ENCODE measurements around the gene WRNIP1. TPM values are rescaled to one million over a fixed set of nuclear protein-coding genes. Genes with fewer than 3 reads are reported as not detected.
A peak's percentile ranks its signal among the peaks of the same experiment; 100 is the strongest.

Gene WRNIP1
- total RNA-seq, 1 experiment from 2014 or later = 36.3 TPM

DNA sequence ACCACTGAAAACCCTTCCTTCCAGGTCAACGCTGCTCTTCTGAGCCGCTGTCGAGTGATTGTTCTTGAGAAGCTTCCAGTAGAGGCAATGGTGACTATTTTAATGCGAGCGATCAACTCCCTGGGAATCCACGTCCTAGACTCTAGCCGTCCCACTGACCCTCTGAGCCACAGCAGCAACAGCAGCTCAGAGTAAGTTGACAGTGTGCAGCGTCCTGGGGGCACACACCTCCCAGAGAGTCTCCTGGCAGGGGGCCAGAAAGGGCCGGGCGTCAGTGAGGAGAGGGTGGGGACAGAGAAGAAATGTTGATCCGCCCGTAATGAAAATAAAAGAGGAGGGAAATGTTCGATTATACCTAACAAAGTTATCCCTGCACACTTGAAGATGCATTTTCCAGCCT, 5.0 kb downstream of the WRNIP1 start:
- CTCF ChIA-PET = interaction anchor here (1.4 to 3.4 kb wide), 4 partner anchors 20 to 182 kb away, joined by 6 to 16 read pairs (median 11); partner anchors contain the start of gene MYLK4
- H3K36me3 Mint-ChIP-seq = peaks cover 15% of the 10 kb centered on the region
- H3K4me3 Mint-ChIP-seq = peak overlapping the region; percentile 14; the same call in 1 of the 2 replicates
- H3K4me1 Mint-ChIP-seq = peaks cover 37% of the 10 kb centered on the region
- POLR2A ChIA-PET = no interaction called here
- no peak for DNase-seq (ENCODE audit: low spot score)
- 0 out of 2 replicates have a peak overlapping the region, but pooled peaks have one; percentile 42 for H3K27ac Mint-ChIP-seq
- no peaks in the 10 kb centered on the region for H3K27me3 Mint-ChIP-seq (ENCODE audit: low read depth)
- no peaks in the 10 kb centered on the region for H3K9me3 Mint-ChIP-seq
- peak; percentile 76 for TF ChIP-seq ZNF423 (CRISPR knock-in tag; IDR thresholded peaks at IDR 0.05)
- TF ChIP-seq ZBTB21 (CRISPR knock-in tag; IDR thresholded peaks at IDR 0.05; ENCODE audit: borderline replicate concordance) = no peak
- no peak for ATAC-seq

DNA sequence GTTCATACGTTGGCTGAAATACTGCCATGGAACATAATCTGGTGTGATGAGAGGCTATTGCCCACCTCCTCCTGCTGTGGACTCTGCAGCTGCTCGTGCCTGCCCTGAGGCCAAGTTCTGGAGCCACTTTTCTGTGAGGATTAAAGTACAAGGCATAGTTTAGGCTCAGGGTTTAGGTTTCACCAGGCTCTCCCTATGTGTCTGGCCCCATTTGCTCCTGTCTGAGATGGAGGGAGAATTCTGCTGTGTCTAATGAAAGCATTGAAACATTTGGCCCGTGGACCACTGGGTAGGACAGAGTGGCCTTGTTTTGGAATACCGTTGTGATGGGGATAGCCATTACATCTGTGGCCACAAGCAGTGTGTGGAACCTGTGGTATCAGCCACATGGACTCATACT, 5.9 kb downstream of the WRNIP1 start:
- DNase-seq (ENCODE audit: low spot score) = no peak
- H3K9me3 Mint-ChIP-seq = no peaks in the 10 kb centered on the region
- peaks cover 37% of the 10 kb centered on the region for H3K4me1 Mint-ChIP-seq
- TF ChIP-seq GABPB1 (CRISPR knock-in tag; IDR thresholded peaks at IDR 0.05) = no peak
- TF ChIP-seq, protein P1, sequence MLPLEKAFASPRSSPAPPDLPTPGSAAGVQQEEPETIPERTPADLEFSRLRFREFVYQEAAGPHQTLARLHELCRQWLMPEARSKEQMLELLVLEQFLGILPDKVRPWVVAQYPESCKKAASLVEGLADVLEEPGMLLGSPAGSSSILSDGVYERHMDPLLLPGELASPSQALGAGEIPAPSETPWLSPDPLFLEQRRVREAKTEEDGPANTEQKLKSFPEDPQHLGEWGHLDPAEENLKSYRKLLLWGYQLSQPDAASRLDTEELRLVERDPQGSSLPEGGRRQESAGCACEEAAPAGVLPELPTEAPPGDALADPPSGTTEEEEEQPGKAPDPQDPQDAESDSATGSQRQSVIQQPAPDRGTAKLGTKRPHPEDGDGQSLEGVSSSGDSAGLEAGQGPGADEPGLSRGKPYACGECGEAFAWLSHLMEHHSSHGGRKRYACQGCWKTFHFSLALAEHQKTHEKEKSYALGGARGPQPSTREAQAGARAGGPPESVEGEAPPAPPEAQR (CRISPR knock-in tag; IDR thresholded peaks at IDR 0.05) = no peak
- TF ChIP-seq, protein P2, sequence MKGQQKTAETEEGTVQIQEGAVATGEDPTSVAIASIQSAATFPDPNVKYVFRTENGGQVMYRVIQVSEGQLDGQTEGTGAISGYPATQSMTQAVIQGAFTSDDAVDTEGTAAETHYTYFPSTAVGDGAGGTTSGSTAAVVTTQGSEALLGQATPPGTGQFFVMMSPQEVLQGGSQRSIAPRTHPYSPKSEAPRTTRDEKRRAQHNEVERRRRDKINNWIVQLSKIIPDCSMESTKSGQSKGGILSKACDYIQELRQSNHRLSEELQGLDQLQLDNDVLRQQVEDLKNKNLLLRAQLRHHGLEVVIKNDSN (CRISPR knock-in tag; IDR thresholded peaks at IDR 0.05) = no peak
- no peak for TF ChIP-seq RELA (CRISPR knock-in tag; IDR thresholded peaks at IDR 0.05; ENCODE audit: borderline replicate concordance)
- TF ChIP-seq ZNF232 (CRISPR knock-in tag; IDR thresholded peaks at IDR 0.05) = no peak
- no peaks in the 10 kb centered on the region for H3K27me3 Mint-ChIP-seq (ENCODE audit: low read depth)
- H3K4me3 Mint-ChIP-seq = no peak overlapping the region
- no peak for ATAC-seq
- no peak overlapping the region for H3K27ac Mint-ChIP-seq
- H3K36me3 Mint-ChIP-seq = peaks cover 15% of the 10 kb centered on the region
- CTCF ChIA-PET = interaction anchor here (1.8 to 2.7 kb wide), 2 partner anchors 181 kb away, joined by 5 to 13 read pairs; no protein-coding TSS in a partner anchor
- POLR2A ChIA-PET = no interaction called here

DNA sequence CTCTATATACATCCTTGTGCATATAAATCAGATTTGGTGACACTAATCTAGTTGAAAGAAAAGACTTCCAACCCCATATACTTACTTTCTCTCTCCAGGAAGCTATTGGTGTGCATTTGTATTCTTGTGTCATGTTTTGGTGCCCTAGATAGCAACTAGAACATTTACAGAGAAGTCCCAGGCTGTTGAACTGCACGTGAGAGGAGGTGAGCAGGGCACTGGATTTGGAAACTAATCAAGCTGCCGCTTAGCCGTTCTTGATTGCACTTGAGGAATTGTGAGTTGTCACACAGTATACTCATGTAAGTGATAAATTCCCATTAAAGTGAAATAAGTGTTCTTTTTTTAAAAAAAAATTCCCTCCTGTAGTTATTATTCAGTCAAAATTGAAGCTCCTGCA, 7.6 kb downstream of the WRNIP1 start:
- H3K4me3 Mint-ChIP-seq = no peak overlapping the region
- H3K4me1 Mint-ChIP-seq = peaks cover 28% of the 10 kb centered on the region
- no peaks in the 10 kb centered on the region for H3K27me3 Mint-ChIP-seq (ENCODE audit: low read depth)
- H3K9me3 Mint-ChIP-seq = no peaks in the 10 kb centered on the region
- peaks cover 18% of the 10 kb centered on the region for H3K36me3 Mint-ChIP-seq
- ChIA-PET POLR2A (interaction anchor here (1.2 kb wide), 1 partner anchor 11 kb away, joined by 4 read pairs; no protein-coding TSS in a partner anchor), CTCF (interaction anchor here (1.0 to 1.9 kb wide), 7 partner anchors 10 to 180 kb away, joined by 3 to 11 read pairs (median 4); no protein-coding TSS in a partner anchor)
- ATAC-seq (no peak), DNase-seq (ENCODE audit: low spot score) (no peak)
- TF ChIP-seq, protein P3, sequence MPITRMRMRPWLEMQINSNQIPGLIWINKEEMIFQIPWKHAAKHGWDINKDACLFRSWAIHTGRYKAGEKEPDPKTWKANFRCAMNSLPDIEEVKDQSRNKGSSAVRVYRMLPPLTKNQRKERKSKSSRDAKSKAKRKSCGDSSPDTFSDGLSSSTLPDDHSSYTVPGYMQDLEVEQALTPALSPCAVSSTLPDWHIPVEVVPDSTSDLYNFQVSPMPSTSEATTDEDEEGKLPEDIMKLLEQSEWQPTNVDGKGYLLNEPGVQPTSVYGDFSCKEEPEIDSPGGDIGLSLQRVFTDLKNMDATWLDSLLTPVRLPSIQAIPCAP (CRISPR knock-in tag; IDR thresholded peaks at IDR 0.05) = no peak
- TF ChIP-seq SMAD4 (CRISPR knock-in tag; IDR thresholded peaks at IDR 0.05) (no peak), FOXP1 (CRISPR knock-in tag; IDR thresholded peaks at IDR 0.05; ENCODE audit: borderline replicate concordance) (no peak), FOXK1 (CRISPR knock-in tag; IDR thresholded peaks at IDR 0.05) (no peak), ZNF138 (CRISPR knock-in tag; conservative IDR thresholded peaks at IDR 0.05) (no peak), OVOL2 (CRISPR knock-in tag; IDR thresholded peaks at IDR 0.05; ENCODE audit: borderline replicate concordance) (no peak), NFATC4 (CRISPR knock-in tag; IDR thresholded peaks at IDR 0.05) (no peak), KAT7 (CRISPR knock-in tag; IDR thresholded peaks at IDR 0.05; ENCODE audit: borderline replicate concordance) (no peak), EMX1 (CRISPR knock-in tag; IDR thresholded peaks at IDR 0.05) (no peak), NFE2L1 (CRISPR knock-in tag; IDR thresholded peaks at IDR 0.05) (no peak), ZNF317 (CRISPR knock-in tag; IDR thresholded peaks at IDR 0.05; ENCODE audit: borderline replicate concordance, low read depth) (no peak), JAZF1 (CRISPR knock-in tag; IDR thresholded peaks at IDR 0.05) (no peak)
- TF ChIP-seq, protein P4, sequence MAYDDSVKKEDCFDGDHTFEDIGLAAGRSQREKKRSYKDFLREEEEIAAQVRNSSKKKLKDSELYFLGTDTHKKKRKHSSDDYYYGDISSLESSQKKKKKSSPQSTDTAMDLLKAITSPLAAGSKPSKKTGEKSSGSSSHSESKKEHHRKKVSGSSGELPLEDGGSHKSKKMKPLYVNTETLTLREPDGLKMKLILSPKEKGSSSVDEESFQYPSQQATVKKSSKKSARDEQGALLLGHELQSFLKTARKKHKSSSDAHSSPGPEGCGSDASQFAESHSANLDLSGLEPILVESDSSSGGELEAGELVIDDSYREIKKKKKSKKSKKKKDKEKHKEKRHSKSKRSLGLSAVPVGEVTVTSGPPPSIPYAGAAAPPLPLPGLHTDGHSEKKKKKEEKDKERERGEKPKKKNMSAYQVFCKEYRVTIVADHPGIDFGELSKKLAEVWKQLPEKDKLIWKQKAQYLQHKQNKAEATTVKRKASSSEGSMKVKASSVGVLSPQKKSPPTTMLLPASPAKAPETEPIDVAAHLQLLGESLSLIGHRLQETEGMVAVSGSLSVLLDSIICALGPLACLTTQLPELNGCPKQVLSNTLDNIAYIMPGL (CRISPR knock-in tag; IDR thresholded peaks at IDR 0.05) = no peak
- TF ChIP-seq, protein P5, sequence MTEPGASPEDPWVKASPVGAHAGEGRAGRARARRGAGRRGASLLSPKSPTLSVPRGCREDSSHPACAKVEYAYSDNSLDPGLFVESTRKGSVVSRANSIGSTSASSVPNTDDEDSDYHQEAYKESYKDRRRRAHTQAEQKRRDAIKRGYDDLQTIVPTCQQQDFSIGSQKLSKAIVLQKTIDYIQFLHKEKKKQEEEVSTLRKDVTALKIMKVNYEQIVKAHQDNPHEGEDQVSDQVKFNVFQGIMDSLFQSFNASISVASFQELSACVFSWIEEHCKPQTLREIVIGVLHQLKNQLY (CRISPR knock-in tag; IDR thresholded peaks at IDR 0.05) = no peak
- TF ChIP-seq, protein P6, sequence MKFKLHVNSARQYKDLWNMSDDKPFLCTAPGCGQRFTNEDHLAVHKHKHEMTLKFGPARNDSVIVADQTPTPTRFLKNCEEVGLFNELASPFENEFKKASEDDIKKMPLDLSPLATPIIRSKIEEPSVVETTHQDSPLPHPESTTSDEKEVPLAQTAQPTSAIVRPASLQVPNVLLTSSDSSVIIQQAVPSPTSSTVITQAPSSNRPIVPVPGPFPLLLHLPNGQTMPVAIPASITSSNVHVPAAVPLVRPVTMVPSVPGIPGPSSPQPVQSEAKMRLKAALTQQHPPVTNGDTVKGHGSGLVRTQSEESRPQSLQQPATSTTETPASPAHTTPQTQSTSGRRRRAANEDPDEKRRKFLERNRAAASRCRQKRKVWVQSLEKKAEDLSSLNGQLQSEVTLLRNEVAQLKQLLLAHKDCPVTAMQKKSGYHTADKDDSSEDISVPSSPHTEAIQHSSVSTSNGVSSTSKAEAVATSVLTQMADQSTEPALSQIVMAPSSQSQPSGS (CRISPR knock-in tag; IDR thresholded peaks at IDR 0.05; ENCODE audit: borderline replicate concordance, low read depth) = no peak
- TF ChIP-seq, protein P7, sequence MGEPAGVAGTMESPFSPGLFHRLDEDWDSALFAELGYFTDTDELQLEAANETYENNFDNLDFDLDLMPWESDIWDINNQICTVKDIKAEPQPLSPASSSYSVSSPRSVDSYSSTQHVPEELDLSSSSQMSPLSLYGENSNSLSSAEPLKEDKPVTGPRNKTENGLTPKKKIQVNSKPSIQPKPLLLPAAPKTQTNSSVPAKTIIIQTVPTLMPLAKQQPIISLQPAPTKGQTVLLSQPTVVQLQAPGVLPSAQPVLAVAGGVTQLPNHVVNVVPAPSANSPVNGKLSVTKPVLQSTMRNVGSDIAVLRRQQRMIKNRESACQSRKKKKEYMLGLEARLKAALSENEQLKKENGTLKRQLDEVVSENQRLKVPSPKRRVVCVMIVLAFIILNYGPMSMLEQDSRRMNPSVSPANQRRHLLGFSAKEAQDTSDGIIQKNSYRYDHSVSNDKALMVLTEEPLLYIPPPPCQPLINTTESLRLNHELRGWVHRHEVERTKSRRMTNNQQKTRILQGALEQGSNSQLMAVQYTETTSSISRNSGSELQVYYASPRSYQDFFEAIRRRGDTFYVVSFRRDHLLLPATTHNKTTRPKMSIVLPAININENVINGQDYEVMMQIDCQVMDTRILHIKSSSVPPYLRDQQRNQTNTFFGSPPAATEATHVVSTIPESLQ (CRISPR knock-in tag; IDR thresholded peaks at IDR 0.05) = no peak
- no peak overlapping the region for H3K27ac Mint-ChIP-seq

Data from WTC11 (cell line).